C4-2B (cell line): ENCODE measurements around the gene FSTL5.

ENCODE experiments used
- H3K27ac ChIP-seq: fragments of 450-650 bp; 2 replicates; pipeline ENCODE4 v1.5.1; 2017
- CTCF ChIP-seq: fragments of 450-650 bp; conservative IDR thresholded peaks from 2 replicates; pipeline ENCODE4 v1.5.1; 2017; ENCODE audit warnings: mild to moderate bottlenecking
- ZFX ChIP-seq: fragments of 450-650 bp; IDR thresholded peaks from 2 replicates; pipeline ENCODE4 v1.6.1; 2017

The FSTL5 gene

GRCh38 chr4:162102713-162103112 is 61.1 kb downstream of the FSTL5 start:
- TF ChIP-seq CTCF (no peak), ZFX (no peak)
- H3K27ac ChIP-seq: no peak overlapping the region

GRCh38 chr4:162101337-162101736 is 62.5 kb downstream of the FSTL5 start:
- TF ChIP-seq CTCF: no peak
- no peak for TF ChIP-seq ZFX
- no peak overlapping the region for H3K27ac ChIP-seq

- TF ChIP-seq ZFX: no peak
- no peak for TF ChIP-seq CTCF
- no peak overlapping the region for H3K27ac ChIP-seq
These were observed 88.1 kb downstream of the FSTL5 start for GRCh38 chr4:162075726-162076125.

GRCh38 chr4:162061214-162061613 is 102.6 kb downstream of the FSTL5 start:
- no peak overlapping the region for H3K27ac ChIP-seq
- no peak for TF ChIP-seq CTCF
- no peak for TF ChIP-seq ZFX

- TF ChIP-seq ZFX: no peak
- no peak for TF ChIP-seq CTCF
- H3K27ac ChIP-seq: no peak overlapping the region
These were observed 104.1 kb downstream of the FSTL5 start for GRCh38 chr4:162059656-162060055.

- TF ChIP-seq ZFX: no peak
- H3K27ac ChIP-seq: no peak overlapping the region
These were observed 106.8 kb downstream of the FSTL5 start for GRCh38 chr4:162056990-162057389.

- no peak for TF ChIP-seq CTCF
- TF ChIP-seq ZFX: no peak
- no peak overlapping the region for H3K27ac ChIP-seq
These were observed 117.7 kb downstream of the FSTL5 start for GRCh38 chr4:162046135-162046534.

- no peak for TF ChIP-seq ZFX
- no peak for TF ChIP-seq CTCF
- no peak overlapping the region for H3K27ac ChIP-seq
These were observed 125.7 kb downstream of the FSTL5 start for GRCh38 chr4:162038112-162038511.
